ENCODE data around the gene LMF2. TPM values are rescaled to one million over a fixed set of nuclear protein-coding genes. Genes with fewer than 3 reads are reported as not detected.

LMF2 gene
- total RNA-seq, 2 experiments from 2014 or later = 59.3 to 62.6 TPM

DNA sequence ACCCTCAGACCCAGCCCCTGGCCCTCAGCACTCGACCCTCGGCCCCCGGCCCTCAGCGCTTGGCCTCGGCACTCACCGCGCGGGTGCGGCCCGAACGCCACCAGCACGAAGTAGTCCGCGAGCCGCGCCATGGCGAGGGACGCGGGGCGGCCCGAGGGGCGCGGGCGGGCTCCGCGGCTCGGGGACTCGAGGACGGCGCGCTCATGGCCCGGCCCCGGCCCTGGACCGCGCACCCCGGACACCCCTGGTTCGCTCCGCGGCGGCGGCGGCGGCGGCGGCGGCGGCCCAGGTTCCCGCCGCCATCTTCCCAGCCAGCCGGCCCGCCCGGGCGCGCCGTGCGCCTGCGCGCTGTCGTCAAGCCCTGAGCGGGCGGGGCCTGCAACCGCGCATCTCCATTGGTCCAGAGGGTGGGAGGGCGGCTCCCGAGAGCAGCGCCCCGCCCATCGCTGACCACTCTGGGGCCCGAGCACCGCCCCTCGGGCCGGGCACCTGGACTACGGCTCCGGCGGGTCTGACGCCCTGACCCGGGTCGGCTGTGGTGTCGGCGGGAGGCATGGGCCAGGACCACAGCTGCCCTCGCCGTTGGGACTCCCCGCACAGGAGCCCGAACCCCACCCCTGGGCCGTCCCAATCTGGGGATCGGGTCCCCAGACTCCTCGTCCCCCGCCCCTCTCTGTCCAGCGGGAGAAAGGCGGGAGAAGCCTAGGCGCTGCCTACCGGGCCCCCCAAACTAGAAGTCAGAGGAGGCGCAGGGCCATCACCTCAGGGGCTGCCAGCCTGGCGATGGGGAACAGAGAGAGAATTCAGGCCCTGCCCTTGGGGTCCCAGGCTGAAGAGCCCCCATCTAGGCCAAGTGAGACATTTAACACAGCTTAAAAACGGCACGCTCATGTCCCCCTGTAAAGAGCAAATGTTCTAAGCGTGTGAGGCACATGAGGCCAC lies 32.5 kb downstream of the LMF2 start, which contains the start of gene SBF1:
Gene SBF1, minus strand, starts transcription at position 326 of the 942 bp plus-strand sequence. Its CDS starts 195 bp downstream, at position 131.
- H3K27me3 Mint-ChIP-seq = peaks cover 2% of the 10 kb centered on the region
- H3K36me3 Mint-ChIP-seq = no peaks in the 10 kb centered on the region
- peaks cover 43% of the 10 kb centered on the region for H3K4me1 Mint-ChIP-seq
- H3K9me3 Mint-ChIP-seq = no peaks in the 10 kb centered on the region
- H3K4me3 Mint-ChIP-seq = peak within 1 kb of the TSS; percentile 94
- H3K27ac Mint-ChIP-seq = peak within 1 kb of the TSS; percentile 90
- peak; percentile 93 for DNase-seq

DNA sequence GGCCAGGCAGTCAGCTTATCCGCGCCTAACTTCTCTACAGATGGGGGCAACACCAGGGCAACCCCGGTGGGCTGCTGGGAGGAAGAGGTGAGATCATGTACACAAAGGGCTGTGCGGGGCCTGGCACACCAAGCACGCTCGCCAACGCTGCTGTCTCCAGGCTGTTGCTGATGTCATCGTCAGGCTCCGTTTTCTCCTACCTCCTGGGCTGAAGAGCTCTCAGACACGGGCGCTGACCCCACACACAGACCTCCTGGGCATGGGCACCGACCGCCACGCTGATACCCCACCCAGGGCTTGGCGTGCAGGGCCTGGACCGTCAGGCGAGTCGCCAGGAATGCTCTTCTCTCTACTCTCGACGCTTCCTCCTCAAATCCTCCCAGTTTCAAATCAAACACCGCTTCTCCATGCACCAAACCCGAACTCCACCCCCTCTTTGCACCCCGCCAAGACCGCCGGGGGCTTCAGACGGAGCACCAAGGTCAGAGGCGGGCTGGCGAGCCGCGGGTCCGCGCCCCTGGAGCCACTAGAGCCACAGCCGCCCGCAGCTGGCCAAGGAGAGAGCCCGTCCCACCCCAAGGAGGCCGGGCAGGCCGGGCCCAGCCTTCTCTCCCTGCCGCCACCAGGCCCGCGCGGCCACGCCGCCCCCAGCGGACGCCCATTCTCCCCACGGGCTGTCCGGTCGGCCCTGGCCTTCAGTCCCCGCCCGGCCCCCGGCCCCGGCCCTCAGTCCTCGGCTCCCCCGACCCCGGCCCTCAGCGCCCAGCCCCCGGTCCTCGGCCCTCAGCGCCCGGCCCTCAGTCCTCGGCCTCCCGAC lies 33.4 kb downstream of the LMF2 start:
- Mint-ChIP-seq H3K9me3 (no peaks in the 10 kb centered on the region), H3K27me3 (no peaks in the 10 kb centered on the region), H3K4me1 (peaks cover 50% of the 10 kb centered on the region), H3K36me3 (no peaks in the 10 kb centered on the region), H3K4me3 (peak overlapping the region; percentile 94), H3K27ac (peak overlapping the region; percentile 90)
- DNase-seq = peak; percentile 60

DNA sequence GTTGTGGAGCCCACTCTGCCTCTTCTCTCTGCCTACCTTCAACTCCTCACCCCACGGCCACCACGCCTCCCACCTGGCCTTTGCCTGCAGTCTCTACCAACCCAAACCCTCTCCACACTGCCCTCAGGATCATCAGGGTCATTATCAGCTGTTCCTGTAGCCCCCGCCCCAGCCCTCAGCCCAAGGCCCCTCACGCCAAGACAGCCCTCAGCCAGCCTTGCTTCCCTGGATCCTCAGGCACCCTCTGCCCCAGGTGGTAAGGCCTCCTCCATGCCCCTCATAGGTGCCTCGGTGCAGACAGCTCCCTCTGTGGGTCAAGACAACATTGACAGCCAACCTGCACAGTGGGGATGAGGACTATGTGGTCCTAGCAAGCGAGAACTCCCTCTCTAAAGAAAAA lies 34.4 kb downstream of the LMF2 start:
- peak overlapping the region; percentile 94 for H3K4me3 Mint-ChIP-seq
- no peaks in the 10 kb centered on the region for H3K27me3 Mint-ChIP-seq
- DNase-seq = peak; percentile 63
- no peaks in the 10 kb centered on the region for H3K9me3 Mint-ChIP-seq
- H3K27ac Mint-ChIP-seq = peak overlapping the region; percentile 90
- H3K4me1 Mint-ChIP-seq = peaks cover 59% of the 10 kb centered on the region
- no peaks in the 10 kb centered on the region for H3K36me3 Mint-ChIP-seq

DNA sequence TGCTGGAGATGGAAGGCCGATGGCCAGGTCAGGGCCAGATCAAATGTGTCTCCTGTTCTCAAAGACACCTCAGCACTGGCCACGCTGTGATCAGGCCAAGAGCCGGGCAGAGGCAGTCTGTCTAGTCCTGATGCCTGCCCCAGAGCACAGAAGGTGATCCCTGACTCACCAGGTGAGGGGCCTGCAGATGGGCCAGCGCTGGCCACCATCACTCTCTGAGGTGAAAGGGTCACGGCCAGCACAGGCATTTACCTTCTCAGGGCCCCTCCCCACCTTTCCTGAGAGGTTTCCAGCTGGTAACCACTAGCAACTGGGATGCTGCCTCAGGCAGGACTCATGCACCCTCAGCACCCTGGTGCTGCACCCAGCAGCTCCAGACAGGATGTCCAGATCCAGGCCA lies 35.5 kb downstream of the LMF2 start:
- Mint-ChIP-seq H3K4me1 (peaks cover 68% of the 10 kb centered on the region), H3K36me3 (peaks cover under 1% of the 10 kb centered on the region), H3K4me3 (peak overlapping the region; percentile 55), H3K27me3 (no peaks in the 10 kb centered on the region), H3K9me3 (no peaks in the 10 kb centered on the region), H3K27ac (peak overlapping the region; percentile 91)
- DNase-seq = no peak

DNA sequence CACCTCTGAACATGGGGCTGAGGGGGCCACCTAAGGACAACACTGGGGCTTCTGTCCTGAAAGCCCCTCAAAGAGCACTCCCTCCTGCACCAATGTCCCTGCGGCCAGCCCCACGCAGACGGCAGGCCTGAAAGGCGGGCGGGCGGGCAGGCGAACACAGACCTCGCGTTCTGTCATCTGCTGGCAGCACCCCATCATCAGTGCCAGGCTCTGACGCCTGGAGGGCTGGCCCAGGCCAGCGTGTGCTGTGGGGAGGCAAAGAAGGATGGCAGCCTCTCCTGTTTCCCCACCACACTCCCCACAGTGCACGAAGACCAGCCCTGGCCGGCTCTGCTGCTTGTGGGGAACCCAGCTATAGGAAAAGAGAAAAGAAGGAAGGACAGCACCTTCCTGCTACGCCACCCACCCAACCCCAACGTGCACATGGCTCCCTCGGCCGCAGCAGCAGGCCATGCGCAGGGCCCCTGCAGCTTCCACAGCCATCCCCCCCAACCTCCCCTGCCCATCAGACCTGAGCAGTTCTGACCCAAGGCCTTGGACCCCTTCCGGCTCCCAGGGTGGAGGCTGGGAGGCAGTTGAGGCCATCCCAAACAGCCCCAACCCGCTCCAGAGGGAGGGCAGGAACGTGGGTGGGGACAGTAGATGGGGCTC lies 36.2 kb downstream of the LMF2 start:
- Mint-ChIP-seq H3K4me3 (peak overlapping the region; percentile 71), H3K27ac (peak overlapping the region; percentile 91), H3K9me3 (no peaks in the 10 kb centered on the region), H3K27me3 (no peaks in the 10 kb centered on the region), H3K4me1 (peaks cover 74% of the 10 kb centered on the region), H3K36me3 (peaks cover 6% of the 10 kb centered on the region)
- no peak for DNase-seq

DNA sequence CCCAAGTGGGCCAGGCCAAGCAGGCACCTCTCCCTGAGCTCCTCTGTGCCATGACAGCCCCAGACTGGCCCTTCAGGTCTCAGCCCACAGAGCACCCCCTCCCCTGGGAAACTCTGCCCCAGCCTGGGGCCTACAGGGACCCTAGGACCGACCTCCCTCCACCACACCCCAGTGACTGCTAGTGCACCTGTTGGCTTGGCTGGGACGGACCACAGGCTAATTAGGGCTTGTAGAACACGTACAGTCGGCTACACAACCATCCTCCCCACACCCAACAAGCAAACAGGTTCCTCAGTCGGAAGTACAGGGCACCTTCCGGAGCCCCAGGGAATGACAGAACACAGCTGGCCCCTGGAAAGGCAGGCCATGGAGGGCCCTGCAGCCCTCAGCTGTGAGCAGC lies 37.0 kb downstream of the LMF2 start:
- peak overlapping the region; percentile 71 for H3K4me3 Mint-ChIP-seq
- DNase-seq = no peak
- no peaks in the 10 kb centered on the region for H3K9me3 Mint-ChIP-seq
- H3K27me3 Mint-ChIP-seq = no peaks in the 10 kb centered on the region
- H3K27ac Mint-ChIP-seq = peak overlapping the region; percentile 91
- H3K4me1 Mint-ChIP-seq = peaks cover 76% of the 10 kb centered on the region
- H3K36me3 Mint-ChIP-seq = peaks cover 8% of the 10 kb centered on the region

DNA sequence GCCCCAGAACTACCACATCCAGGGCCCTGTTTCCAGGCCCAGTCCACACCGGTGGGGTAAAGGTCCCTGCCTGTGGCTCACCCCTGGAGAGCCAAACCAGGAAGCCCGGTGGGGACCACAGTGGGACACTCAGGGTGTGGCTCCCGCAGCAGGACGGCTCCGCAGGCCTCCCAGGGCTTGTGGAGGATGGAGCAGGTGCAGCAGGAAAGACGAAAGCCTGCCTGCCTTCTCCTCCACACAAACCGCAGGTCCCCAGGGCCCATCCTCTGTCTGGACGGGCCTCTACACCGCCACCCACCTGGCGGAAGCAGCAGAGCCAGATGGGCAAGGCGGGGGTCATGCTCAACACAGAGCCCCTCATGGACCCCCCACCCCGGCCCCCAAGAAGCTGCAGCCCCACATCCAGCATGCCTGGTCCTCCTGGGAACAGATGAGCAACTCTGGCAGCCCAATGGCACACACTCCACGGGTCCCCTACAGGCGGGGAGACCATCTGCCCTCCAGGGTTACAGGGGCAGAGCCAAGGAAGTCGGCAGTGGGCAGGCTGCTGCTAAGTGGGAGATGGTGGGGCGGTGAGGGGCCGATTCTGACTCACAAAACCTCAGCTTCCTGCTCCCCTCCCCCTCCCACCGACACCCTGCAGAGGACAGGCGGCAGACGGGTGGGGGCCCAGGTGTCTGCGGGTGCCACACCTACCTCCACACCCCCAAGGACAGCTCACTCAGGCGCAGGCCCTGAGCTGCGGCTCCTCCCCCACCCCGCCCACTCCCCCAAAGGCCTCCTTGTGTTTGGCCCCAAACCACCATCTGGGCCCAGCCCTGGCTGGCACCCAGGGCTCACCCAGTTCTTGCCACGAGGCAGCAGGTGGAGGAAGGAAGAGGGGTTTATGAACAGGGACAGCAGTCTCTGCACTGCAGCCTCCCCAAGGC lies 37.9 kb downstream of the LMF2 start:
- peak; percentile 97 for DNase-seq
- Mint-ChIP-seq H3K4me3 (peak overlapping the region; percentile 71), H3K36me3 (peaks cover 9% of the 10 kb centered on the region), H3K9me3 (no peaks in the 10 kb centered on the region), H3K27me3 (no peaks in the 10 kb centered on the region), H3K4me1 (peaks cover 75% of the 10 kb centered on the region), H3K27ac (peak overlapping the region; percentile 91)

DNA sequence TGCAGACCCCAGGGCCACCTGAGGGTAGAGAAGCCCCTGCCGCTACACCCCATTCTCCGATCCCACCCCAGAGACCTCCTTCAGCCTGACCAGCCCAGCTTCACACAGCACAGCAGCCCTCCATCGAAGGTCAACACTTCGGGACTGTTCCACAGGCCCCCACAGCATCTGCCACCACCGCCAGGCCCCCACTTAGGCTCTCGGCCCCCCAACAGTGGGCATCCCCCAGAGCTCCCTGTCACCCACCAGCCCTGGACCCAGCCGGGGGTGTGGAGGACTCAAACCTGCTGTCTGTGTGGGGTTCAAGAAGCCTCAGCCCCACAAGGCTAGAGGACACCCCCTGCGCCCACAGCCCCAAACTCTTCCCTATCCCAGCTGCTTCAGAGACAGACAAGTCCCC lies 38.9 kb downstream of the LMF2 start:
- no peak for DNase-seq
- peaks cover 72% of the 10 kb centered on the region for H3K4me1 Mint-ChIP-seq
- H3K27me3 Mint-ChIP-seq = no peaks in the 10 kb centered on the region
- peak overlapping the region; percentile 71 for H3K4me3 Mint-ChIP-seq
- no peaks in the 10 kb centered on the region for H3K9me3 Mint-ChIP-seq
- peaks cover 9% of the 10 kb centered on the region for H3K36me3 Mint-ChIP-seq
- peak overlapping the region; percentile 91 for H3K27ac Mint-ChIP-seq

DNA sequence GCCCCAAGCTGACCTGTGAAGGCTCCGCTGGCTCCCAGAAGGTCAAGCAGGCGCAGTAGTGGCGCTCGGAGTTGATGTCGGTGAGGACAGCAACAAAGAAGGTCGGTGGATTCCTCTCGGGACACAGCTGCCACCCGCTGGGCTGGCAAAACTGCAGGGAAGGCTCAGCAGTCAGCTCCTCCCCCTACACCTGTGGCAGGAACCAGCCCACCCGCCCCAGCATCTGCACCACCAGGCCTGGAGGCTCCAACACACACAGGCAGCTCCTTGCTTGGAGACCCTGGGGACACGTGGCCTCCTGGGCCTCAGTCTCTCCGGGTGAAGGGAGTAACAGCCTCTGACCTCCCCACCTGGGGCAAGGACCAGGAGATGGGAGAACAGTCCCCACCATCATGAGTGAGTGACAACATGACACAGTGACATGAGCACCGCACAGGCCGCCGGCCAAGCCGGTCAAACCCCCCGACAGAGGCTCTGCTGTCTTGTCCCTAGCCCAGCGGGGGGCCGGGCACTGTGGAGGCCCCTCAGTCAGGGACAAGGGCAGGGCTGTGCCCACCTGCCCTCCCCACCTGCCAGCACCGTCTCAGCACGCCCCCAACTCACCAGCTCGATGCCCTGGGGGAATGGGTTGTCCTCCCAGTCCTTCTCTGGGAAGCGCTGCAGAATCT lies 39.6 kb downstream of the LMF2 start:
- Mint-ChIP-seq H3K9me3 (no peaks in the 10 kb centered on the region), H3K36me3 (peaks cover 12% of the 10 kb centered on the region), H3K4me3 (peak overlapping the region; percentile 14), H3K27ac (peak overlapping the region; percentile 91), H3K27me3 (no peaks in the 10 kb centered on the region), H3K4me1 (peaks cover 65% of the 10 kb centered on the region)
- DNase-seq = no peak

DNA sequence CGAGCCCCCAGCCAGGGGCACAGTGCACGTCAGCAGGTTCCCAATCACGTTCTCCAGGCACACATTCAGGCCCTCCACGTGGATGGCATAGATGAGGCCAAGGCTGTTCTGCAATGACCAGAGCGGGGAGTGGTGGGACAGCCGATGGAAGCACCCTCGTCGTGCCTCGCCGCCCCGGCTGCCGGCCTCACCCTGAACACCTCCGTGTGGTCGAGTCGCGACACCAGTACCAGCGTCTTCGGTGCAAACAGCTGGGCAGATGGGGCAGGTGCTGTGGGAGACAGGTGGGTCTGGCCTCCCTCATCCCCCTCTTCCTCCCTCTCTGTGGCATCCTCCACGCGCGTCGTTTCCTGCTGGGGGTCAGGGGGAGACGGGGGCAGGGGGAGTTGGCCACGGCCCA lies 40.2 kb downstream of the LMF2 start:
- Mint-ChIP-seq H3K27me3 (no peaks in the 10 kb centered on the region), H3K4me3 (no peak overlapping the region), H3K9me3 (no peaks in the 10 kb centered on the region), H3K27ac (no peak overlapping the region), H3K4me1 (peaks cover 59% of the 10 kb centered on the region), H3K36me3 (peaks cover 12% of the 10 kb centered on the region)
- DNase-seq = no peak

DNA sequence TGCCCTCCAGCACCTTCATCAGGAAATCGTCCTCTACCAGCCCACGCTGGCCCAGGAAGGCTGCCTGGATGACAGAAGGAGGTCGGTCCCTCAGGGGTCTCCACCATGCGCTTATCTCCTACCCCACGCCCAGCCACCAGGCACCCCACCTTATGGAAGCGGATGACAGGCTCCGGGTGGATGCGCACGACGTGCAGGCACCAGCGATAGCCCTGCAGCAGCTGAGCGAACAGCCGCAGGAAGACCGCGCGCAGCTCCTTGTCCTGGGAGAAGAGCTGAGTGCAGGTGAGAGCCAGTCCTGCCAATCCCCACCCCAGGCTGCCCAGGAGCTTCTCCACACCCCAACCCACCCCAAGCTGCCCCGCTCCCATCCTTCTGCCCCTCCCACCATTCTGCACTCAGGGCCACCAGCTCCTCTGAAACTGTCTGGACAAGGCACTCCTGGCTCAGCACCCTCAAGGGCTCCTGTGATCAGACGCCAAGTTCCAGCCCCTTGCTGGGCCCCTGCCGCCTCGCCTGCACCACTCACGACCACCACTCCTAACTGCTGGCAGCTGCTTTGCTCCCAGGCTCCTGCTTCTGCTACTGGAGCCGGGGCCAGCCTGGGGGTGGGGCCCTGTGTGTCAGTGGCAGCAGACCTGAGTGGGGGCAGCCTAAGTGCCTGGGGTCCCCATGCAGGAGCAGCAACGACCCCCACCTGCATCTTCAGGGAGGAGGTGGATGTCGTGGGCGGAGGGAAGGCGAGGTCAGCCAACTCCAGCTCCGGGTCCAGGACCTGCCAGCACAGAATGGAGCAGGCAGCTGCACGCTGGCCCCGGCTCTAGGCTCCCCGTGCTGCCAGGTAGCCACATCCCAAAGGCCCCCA lies 42.2 kb downstream of the LMF2 start:
- DNase-seq = no peak
- H3K27me3 Mint-ChIP-seq = no peaks in the 10 kb centered on the region
- peaks cover 38% of the 10 kb centered on the region for H3K4me1 Mint-ChIP-seq
- no peak overlapping the region for H3K4me3 Mint-ChIP-seq
- H3K9me3 Mint-ChIP-seq = no peaks in the 10 kb centered on the region
- H3K36me3 Mint-ChIP-seq = peaks cover 17% of the 10 kb centered on the region
- no peak overlapping the region for H3K27ac Mint-ChIP-seq

DNA sequence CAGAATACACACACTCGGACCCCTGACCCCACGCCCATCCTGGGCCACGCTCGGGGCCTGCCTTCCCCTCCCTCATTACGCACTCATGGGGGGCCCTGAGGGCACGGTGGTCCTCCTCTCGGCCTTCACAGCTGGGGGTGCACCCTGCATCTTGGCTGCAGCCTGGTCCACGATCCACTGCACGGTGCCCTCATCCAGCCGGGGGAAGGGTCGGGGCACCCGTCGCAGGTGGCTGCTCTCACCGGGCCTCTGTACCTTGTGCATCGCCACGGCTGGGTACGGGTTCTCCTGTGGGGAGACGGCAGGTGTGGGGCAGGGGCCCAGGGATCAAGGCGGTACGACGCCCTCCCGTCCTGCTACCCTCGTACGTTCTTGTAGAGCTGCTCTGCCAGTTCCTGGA lies 43.1 kb downstream of the LMF2 start:
- no peaks in the 10 kb centered on the region for H3K27me3 Mint-ChIP-seq
- peaks cover 32% of the 10 kb centered on the region for H3K4me1 Mint-ChIP-seq
- H3K4me3 Mint-ChIP-seq = no peak overlapping the region
- no peak overlapping the region for H3K27ac Mint-ChIP-seq
- DNase-seq = no peak
- H3K36me3 Mint-ChIP-seq = peaks cover 19% of the 10 kb centered on the region
- H3K9me3 Mint-ChIP-seq = no peaks in the 10 kb centered on the region

All from activated naive CD8-positive, alpha-beta T cell treated with anti-CD3 and anti-CD28 coated beads for 36 hours (primary cell).